K562 (cell line): ENCODE results near the gene LY6G5B. TPM values are rescaled to one million over a fixed set of nuclear protein-coding genes. Genes with fewer than 3 reads are reported as not detected.

Experiments used
- ARNT ChIP-seq, 2 experiments: fragments of 450-650 bp; IDR thresholded peaks; 2 replicates each; pipeline ENCODE4 v1.6.1; 2016; ENCODE audit warnings: mild to moderate bottlenecking in 1 of 2
- BDP1 ChIP-seq: IDR thresholded peaks from 3 replicates; pipeline ENCODE4 v1.6.1; 2011; ENCODE audit not compliant: insufficient read length, insufficient read depth
- C11orf30 ChIP-seq: fragments of 450-650 bp; IDR thresholded peaks from 2 replicates; pipeline ENCODE4 v1.6.1; 2016; ENCODE audit warnings: low read depth, mild to moderate bottlenecking
- GATAD2A ChIP-seq: fragments of 450-650 bp; IDR thresholded peaks from 2 replicates; pipeline ENCODE4 v1.6.1; 2017
- KAT2B ChIP-seq: IDR thresholded peaks from one replicate; pipeline ENCODE4 v1.6.1; 2012; ENCODE audit warnings: low read depth, mild to moderate bottlenecking, control low read depth, inconsistent platforms, low read length, moderate library complexity
- MAFK ChIP-seq: IDR thresholded peaks from 2 replicates; pipeline ENCODE4 v1.6.1; 2011; ENCODE audit warnings: low read length, improper control_type of control experiment
- NR1H2 ChIP-seq: sonication (generic); formaldehyde crosslinking; IDR thresholded peaks from 2 replicates; pipeline ENCODE4 v1.4.0; 2020; ENCODE audit warnings: mild to moderate bottlenecking, missing genetic modification reagents
- SMARCA4 ChIP-seq: fragments of 450-650 bp; IDR thresholded peaks from 2 replicates; pipeline ENCODE4 v1.6.1; 2016
- SMARCE1 ChIP-seq: fragments of 450-650 bp; IDR thresholded peaks from 2 replicates; pipeline ENCODE4 v1.7.1; 2016; ENCODE audit warnings: mild to moderate bottlenecking
- polyA plus RNA-seq, 8 experiments: library from polyadenylated mRNA; depleted of rRNA in 4 of 8; stranded (reverse) in 5 of 8; unstranded in 3 of 8; fragments of >200 nt; fragmentation: Nextera tagmentation in 2 of 8; fragmentation: Illumina TruSeq in 1 of 8; extraction: Ambion mirVana in 2 of 8; extraction: Trizol in 1 of 8; gene quantifications; 2 replicates each; pipeline versions ENCODE4 v1.2.1 to v1.2.3, GENCODE V29; 2011 to 2014; ENCODE audit warnings: inconsistent platforms in 1 of 8, missing spikeins in 1 of 8
- total RNA-seq, 7 experiments: library from RNA; depleted of rRNA in 6 of 7; stranded (reverse); fragments of >200 nt in 6 of 7; fragmentation: Illumina TruSeq in 2 of 7; extraction: Trizol in 2 of 7; gene quantifications; 2 replicates each; pipeline versions ENCODE4 v1.2.1 to v1.2.3, GENCODE V29; 2011 to 2021; ENCODE audit warnings: low replicate concordance in 1 of 7
- TF ChIP-seq, protein P1 (sequence below): fragments of 200-600 bp; sonication (generic); IDR thresholded peaks from one replicate; pipeline ENCODE4 v1.6.1; 2012; ENCODE audit warnings: mild to moderate bottlenecking, low read depth, low read length, inconsistent platforms
- TF ChIP-seq, protein P2 (sequence below): sonication (generic); formaldehyde crosslinking; IDR thresholded peaks from 2 replicates; pipeline ENCODE4 v1.8.0; 2023; ENCODE audit warnings: missing genetic modification reagents, mild to moderate bottlenecking, borderline replicate concordance
- TF ChIP-seq, protein P3 (sequence below): fragments of 450-650 bp; IDR thresholded peaks from 2 replicates; pipeline ENCODE4 v1.6.1; 2016; ENCODE audit warnings: antibody characterized with exemption

The LY6G5B gene
- total and polyA plus RNA-seq, 9 of the 15 experiments (the other 6 are each of a cell fraction or from before 2014, with no cell fraction given), result 6.0 to 27.0 (median 7.5) TPM

DNA sequence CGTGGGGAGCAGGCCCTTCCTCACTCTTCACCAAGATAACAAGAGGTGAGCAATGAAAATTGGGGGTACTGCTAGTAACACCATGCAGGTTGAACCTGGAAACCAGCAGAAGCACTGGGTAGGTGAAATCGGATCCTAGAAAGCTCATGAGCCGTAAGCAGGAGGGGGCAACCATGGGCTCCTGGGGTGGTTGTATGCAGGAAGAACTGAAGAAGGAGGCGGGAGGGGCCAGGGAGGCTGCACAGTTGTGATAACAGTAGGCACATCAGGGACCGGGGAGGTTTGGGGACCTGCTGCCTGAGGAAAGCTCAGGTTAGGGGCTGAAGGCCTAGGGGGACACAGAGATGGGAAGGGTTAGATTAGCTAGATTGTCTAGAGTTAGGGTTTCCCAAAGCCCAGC is 16.7 kb downstream of the LY6G5B start (continued):
- TF ChIP-seq, protein P1, sequence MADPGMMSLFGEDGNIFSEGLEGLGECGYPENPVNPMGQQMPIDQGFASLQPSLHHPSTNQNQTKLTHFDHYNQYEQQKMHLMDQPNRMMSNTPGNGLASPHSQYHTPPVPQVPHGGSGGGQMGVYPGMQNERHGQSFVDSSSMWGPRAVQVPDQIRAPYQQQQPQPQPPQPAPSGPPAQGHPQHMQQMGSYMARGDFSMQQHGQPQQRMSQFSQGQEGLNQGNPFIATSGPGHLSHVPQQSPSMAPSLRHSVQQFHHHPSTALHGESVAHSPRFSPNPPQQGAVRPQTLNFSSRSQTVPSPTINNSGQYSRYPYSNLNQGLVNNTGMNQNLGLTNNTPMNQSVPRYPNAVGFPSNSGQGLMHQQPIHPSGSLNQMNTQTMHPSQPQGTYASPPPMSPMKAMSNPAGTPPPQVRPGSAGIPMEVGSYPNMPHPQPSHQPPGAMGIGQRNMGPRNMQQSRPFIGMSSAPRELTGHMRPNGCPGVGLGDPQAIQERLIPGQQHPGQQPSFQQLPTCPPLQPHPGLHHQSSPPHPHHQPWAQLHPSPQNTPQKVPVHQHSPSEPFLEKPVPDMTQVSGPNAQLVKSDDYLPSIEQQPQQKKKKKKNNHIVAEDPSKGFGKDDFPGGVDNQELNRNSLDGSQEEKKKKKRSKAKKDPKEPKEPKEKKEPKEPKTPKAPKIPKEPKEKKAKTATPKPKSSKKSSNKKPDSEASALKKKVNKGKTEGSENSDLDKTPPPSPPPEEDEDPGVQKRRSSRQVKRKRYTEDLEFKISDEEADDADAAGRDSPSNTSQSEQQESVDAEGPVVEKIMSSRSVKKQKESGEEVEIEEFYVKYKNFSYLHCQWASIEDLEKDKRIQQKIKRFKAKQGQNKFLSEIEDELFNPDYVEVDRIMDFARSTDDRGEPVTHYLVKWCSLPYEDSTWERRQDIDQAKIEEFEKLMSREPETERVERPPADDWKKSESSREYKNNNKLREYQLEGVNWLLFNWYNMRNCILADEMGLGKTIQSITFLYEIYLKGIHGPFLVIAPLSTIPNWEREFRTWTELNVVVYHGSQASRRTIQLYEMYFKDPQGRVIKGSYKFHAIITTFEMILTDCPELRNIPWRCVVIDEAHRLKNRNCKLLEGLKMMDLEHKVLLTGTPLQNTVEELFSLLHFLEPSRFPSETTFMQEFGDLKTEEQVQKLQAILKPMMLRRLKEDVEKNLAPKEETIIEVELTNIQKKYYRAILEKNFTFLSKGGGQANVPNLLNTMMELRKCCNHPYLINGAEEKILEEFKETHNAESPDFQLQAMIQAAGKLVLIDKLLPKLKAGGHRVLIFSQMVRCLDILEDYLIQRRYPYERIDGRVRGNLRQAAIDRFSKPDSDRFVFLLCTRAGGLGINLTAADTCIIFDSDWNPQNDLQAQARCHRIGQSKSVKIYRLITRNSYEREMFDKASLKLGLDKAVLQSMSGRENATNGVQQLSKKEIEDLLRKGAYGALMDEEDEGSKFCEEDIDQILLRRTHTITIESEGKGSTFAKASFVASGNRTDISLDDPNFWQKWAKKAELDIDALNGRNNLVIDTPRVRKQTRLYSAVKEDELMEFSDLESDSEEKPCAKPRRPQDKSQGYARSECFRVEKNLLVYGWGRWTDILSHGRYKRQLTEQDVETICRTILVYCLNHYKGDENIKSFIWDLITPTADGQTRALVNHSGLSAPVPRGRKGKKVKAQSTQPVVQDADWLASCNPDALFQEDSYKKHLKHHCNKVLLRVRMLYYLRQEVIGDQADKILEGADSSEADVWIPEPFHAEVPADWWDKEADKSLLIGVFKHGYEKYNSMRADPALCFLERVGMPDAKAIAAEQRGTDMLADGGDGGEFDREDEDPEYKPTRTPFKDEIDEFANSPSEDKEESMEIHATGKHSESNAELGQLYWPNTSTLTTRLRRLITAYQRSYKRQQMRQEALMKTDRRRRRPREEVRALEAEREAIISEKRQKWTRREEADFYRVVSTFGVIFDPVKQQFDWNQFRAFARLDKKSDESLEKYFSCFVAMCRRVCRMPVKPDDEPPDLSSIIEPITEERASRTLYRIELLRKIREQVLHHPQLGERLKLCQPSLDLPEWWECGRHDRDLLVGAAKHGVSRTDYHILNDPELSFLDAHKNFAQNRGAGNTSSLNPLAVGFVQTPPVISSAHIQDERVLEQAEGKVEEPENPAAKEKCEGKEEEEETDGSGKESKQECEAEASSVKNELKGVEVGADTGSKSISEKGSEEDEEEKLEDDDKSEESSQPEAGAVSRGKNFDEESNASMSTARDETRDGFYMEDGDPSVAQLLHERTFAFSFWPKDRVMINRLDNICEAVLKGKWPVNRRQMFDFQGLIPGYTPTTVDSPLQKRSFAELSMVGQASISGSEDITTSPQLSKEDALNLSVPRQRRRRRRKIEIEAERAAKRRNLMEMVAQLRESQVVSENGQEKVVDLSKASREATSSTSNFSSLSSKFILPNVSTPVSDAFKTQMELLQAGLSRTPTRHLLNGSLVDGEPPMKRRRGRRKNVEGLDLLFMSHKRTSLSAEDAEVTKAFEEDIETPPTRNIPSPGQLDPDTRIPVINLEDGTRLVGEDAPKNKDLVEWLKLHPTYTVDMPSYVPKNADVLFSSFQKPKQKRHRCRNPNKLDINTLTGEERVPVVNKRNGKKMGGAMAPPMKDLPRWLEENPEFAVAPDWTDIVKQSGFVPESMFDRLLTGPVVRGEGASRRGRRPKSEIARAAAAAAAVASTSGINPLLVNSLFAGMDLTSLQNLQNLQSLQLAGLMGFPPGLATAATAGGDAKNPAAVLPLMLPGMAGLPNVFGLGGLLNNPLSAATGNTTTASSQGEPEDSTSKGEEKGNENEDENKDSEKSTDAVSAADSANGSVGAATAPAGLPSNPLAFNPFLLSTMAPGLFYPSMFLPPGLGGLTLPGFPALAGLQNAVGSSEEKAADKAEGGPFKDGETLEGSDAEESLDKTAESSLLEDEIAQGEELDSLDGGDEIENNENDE, result no peak
- TF ChIP-seq, protein P2, sequence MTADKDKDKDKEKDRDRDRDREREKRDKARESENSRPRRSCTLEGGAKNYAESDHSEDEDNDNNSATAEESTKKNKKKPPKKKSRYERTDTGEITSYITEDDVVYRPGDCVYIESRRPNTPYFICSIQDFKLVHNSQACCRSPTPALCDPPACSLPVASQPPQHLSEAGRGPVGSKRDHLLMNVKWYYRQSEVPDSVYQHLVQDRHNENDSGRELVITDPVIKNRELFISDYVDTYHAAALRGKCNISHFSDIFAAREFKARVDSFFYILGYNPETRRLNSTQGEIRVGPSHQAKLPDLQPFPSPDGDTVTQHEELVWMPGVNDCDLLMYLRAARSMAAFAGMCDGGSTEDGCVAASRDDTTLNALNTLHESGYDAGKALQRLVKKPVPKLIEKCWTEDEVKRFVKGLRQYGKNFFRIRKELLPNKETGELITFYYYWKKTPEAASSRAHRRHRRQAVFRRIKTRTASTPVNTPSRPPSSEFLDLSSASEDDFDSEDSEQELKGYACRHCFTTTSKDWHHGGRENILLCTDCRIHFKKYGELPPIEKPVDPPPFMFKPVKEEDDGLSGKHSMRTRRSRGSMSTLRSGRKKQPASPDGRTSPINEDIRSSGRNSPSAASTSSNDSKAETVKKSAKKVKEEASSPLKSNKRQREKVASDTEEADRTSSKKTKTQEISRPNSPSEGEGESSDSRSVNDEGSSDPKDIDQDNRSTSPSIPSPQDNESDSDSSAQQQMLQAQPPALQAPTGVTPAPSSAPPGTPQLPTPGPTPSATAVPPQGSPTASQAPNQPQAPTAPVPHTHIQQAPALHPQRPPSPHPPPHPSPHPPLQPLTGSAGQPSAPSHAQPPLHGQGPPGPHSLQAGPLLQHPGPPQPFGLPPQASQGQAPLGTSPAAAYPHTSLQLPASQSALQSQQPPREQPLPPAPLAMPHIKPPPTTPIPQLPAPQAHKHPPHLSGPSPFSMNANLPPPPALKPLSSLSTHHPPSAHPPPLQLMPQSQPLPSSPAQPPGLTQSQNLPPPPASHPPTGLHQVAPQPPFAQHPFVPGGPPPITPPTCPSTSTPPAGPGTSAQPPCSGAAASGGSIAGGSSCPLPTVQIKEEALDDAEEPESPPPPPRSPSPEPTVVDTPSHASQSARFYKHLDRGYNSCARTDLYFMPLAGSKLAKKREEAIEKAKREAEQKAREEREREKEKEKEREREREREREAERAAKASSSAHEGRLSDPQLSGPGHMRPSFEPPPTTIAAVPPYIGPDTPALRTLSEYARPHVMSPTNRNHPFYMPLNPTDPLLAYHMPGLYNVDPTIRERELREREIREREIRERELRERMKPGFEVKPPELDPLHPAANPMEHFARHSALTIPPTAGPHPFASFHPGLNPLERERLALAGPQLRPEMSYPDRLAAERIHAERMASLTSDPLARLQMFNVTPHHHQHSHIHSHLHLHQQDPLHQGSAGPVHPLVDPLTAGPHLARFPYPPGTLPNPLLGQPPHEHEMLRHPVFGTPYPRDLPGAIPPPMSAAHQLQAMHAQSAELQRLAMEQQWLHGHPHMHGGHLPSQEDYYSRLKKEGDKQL (CRISPR knock-in tag), result no peak
- TF ChIP-seq SMARCE1, result peak; percentile 52; the same call in 1 of the 2 replicates
- no peak for TF ChIP-seq MAFK
- TF ChIP-seq BDP1, result no peak
- TF ChIP-seq, protein P3, sequence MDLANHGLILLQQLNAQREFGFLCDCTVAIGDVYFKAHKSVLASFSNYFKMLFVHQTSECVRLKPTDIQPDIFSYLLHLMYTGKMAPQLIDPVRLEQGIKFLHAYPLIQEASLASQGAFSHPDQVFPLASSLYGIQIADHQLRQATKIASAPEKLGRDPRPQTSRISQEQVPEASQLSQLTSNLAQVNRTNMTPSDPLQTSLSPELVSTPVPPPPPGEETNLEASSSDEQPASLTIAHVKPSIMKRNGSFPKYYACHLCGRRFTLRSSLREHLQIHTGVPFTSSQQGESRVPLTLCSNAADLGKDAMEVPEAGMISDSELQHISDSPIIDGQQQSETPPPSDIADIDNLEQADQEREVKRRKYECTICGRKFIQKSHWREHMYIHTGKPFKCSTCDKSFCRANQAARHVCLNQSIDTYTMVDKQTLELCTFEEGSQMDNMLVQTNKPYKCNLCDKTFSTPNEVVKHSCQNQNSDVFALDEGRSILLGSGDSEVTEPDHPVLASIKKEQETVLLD, result peak; percentile 51; the same call in 1 of the 2 replicates
- TF ChIP-seq C11orf30, result no peak
- TF ChIP-seq KAT2B, result no peak
- peak; percentile 66 for TF ChIP-seq SMARCA4
- no peak for TF ChIP-seq ARNT (IDR thresholded peaks at IDR 0.05)
- TF ChIP-seq GATAD2A, result no peak; the same call in 1 of the 2 replicates
- no peak for TF ChIP-seq NR1H2
